NOMO-1 treated with dmso at 0.1 percent for 144 hours (cell line): Measurements from ENCODE around the gene RAB1B.

Experiments used
- DNase-seq: peaks from one replicate; lab custom pipeline; 2025; ENCODE audit not compliant: unreplicated experiment; lab: John Stamatoyannopoulos, UW

RAB1B gene

DNA sequence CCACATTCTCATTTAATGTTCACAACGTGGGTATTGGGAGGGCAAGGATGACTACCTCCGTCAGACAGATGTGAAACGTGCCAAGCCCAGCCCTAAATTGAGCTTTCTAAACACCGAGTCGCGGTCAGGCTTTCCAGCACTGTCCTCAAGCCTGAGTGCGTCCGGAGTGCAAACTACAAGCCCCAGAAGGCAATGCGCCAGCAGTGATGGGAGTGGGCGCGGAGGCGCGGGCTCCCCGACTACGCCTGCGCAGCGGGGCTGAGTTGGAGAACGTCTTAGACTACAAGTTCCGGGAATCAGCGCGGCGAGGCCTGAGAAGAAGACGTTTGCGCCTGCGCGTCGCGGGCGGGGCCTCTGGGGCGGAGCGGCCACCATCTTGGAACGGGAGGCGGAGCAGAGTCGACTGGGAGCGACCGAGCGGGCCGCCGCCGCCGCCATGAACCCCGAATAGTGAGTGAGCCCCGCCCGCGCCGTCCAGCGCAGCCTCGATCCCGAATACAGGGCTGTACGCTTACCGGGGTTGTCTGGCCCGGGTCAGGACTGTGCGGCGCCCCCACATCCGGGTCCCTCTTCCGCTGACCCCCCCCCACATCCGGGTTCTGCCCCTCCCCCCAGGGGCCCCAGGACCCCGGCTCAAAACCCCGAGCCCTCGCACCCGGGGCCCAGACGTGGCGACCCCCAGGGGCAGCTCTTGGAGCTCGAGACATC is at the start of gene RAB1B:
TSS of gene RAB1B (plus strand) at position 396 of the 708 bp plus-strand sequence. CDS start at position 437, 41 bp downstream.
- peak; percentile 98 for DNase-seq

DNA sequence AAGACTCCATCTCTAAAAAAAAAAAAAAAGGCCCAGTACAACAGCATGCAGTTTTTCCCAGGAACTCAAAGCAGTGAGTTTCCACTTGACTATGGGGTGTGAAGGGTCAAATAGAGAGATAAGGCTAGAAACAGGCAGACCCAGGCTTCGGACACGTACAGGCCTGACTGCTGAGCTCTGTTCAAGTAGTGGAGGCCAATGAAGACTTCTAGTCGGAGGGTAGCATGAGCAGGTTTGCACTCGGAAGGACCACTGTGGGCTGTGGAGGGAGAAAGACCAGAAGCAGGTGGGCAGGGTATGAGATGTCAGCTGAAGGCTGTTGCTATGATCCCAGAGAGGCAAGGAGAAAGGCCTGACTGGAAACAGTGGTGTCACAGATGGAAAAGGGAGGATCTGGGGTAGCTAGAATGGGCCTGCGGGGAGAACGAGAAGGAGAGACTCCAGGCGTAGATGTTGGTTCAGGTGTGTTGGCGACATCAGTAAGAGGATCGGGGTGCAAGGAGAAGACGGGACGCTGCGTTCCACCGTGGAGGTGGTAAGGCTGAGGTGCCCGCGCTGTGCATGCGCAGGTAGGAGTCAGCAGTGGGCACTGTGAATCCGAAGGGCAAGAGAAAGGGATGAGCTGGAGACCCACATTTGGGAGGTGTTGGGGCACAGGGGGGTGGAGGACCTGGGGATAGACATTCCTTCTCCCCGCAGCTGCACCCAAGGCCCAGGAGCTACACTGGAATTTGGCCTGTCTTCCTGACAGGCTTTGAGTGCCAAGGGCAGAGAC is 49.4 kb upstream of the RAB1B start:
- no peak for DNase-seq

- no peak for DNase-seq
Measured at GRCh38 chr11:66219846-66220565, 48.4 kb upstream of the RAB1B start.

GRCh38 chr11:66220566-66220935 is 47.9 kb upstream of the RAB1B start:
- DNase-seq = no peak

DNA sequence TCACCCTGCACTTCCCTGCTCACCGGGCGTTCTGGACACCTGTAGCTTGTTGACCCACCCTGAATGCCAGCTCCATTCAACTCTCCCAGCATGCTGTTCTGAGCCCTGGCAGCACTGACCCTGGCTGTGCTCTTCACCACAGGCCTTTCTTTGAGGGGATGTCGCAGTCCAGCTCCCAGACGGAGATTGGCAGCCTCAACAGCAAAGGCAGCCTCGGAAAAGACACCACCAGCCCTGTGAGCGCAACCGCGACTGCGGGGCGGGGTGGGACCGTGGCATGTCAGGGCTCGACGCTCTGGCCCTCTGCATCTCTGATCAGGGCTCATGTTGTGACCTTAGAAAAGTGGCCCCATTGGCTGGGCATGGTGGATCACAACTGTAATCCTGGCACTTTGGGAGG is 47.4 kb upstream of the RAB1B start:
- no peak for DNase-seq

GRCh38 chr11:66221726-66222236 is 46.7 kb upstream of the RAB1B start:
- no peak for DNase-seq

DNA sequence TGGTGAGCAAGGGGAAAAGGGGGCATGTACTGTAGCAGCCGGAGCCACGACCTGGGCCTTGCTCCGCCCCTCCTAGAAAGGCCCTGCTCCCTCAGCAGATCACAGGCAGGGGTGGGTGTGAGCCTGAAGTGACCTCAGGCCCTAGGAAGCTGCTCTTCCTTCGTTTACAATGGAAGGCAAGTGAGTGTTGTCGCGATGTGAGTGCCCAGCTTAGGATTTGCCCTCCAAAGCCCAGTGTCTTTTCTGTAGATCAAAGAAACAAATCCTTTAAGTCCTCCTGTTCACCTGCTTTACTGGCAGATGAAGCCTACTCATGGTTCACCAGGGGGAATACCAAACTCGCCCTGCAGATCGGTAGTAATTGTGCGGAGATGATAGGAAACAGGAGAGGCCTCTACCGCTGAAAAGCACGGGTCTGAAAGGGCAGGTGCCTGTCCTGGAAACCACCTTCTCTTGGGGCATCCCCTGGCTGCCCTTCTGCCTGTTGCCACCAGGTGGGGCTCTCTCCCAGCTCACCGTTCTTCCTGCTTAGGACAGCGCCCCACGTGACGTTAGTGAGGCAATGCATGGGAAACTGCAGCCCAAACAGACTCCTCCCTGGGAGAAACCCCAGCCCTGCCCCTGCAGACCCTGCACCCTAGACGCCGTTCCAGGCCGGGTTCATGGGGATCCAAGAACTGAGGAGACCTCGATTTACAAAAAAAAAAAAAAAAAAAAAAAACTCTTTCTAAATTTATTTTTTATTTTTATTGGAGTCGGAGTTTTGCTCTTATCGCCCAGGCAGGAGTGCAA is 45.9 kb upstream of the RAB1B start:
- peak; percentile 73 for DNase-seq

DNA sequence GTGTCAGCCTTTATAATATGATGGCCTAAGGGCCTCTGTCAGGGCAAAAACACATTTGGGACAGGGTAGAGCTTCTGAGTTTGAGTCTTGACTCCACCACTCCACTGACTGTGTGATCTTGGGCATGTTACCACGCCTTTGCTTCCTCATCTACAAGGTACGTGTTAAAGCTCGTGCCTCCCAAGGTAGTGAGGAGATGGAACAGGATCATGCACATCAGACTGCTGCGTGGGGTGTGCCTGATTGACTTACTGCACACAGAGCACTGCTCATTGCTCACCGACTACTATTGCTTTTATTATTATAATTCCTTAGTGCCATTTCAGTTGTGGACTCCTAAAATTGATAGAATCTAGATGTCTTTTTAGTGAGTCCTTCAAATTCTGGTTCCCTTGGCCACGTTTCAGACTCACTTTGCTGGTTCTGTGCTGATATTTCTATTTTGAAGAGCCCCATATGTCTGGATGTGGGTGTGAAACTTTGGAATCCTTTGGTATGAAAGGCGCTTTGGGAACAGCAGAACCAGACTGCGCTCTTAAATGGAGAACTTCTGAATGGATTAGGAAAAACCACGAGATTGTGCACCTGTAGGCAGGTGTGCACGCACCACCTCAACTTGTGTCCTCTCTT is 44.1 kb upstream of the RAB1B start:
- DNase-seq = no peak

DNA sequence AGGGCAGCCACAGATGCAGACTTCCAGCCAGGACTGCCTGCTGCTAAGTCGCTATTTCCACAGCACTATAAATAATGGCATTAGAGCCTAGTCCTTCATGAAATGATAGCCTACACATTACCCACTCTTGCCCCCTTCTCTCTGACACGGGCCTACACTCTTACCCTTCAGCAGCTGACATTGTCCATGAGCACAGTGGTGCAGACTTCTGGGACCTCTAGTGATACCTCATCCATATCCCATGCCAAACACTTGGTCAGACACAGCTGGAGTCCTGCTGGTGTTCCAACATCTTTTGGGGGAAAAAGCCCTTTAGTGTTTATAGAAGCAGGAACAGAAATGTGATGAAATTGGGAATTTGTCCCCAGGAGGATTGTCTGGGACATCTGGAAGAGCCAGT is 43.4 kb upstream of the RAB1B start:
- DNase-seq = no peak

- no peak for DNase-seq
Measured at GRCh38 chr11:66226101-66226500, 42.3 kb upstream of the RAB1B start.

DNA sequence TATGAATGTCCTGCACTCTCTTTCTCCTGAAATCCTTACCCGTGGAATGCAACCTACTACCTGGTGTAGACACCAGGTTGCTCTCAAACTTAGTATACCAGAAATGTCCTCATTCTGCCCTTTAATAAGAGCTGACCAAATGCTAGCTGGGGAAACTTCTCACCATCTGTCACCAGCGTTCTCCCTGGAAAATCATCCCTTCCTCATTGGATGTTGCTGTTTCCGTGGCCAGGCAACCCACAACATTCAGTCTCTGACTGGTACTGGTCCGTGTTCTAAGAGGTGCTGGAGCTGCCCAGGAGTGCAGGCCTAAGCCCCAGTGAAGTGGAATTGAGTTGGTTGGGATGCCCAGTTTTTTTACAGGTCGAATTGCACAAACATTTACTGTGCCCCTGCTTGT is 40.7 kb upstream of the RAB1B start:
- no peak for DNase-seq

- DNase-seq = no peak
Measured at GRCh38 chr11:66228521-66228920, 39.9 kb upstream of the RAB1B start.

DNA sequence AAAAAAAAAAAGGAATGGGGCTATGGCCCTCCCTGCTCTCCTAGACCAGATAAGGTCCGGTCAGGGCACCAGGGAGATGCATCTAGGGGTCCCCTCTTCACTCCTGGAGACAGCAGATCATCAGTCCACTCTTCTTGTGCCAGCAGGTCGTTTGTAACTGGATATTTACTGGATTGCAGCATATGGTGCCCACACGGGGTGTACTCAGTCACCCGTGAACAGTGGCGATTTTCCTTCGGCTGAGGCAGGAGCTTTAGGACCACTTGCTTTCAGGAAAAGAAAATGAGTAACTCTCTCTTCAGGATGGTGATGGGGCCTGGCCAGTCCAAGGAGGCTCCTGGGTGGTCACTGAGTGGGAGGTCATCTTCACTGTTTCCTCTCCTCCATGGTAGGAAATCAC is 38.3 kb upstream of the RAB1B start:
- DNase-seq = no peak

- DNase-seq = no peak
Measured at GRCh38 chr11:66230978-66231377, 37.5 kb upstream of the RAB1B start.

DNA sequence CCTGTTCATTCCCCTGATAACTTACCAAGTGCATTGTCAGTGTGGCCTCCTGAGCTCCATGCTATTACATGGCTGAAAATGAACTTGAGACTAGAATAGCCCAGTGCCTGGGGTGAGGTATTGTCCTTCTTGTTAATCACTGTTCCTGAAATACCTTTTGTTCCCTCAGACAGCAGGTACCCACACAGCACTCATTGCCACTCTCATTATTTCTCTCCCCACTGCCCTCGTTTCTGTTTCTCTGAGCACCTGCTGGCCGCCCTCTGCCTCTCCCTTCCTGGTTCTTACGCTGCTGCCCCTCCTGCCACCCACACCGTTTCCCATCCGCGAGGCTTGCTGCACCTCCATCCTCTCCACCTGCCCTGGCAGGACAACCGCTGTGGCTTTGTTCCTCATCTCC is 36.9 kb upstream of the RAB1B start:
- no peak for DNase-seq

- no peak for DNase-seq
Measured at GRCh38 chr11:66232769-66233168, 35.7 kb upstream of the RAB1B start.

DNA sequence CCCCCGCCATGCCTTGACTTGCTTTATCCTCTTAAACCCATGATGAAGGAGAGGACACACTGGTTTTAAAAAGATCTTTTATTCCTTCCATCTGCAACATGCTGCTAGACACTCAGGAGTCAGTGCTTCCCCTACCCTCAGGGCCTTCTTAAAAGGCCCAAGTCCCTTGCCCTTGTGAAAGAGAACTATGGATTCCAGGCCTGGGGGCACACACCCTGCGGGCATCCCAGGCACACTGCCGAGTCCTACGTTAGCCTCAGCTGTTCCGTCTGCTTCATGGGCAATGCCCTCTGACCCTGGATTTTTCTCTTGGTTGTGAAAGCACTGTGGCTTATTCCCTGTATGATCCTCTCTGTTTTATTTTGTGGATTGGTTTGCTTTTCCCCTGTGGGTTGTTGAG is 35.1 kb upstream of the RAB1B start:
- DNase-seq = no peak

DNA sequence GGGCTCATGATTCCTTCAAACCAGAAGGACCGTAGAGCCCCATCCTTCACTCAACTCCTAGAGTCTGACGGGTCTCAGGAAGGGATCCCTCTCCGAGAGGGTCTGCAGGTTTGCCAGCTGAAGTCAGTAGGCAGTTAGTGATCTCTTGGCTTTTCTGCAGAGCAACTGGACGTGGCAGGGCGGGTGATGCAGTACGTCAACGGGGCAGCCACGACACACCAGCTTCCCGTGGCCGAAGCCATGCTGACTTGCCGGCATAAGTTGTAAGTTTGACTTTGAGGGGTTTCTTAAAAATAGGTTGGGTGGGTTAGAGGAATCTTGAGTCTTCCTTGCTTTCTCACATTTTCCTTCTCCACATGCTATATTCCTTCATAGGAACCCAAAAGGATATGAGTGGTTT is 33.3 kb upstream of the RAB1B start:
- DNase-seq = no peak

DNA sequence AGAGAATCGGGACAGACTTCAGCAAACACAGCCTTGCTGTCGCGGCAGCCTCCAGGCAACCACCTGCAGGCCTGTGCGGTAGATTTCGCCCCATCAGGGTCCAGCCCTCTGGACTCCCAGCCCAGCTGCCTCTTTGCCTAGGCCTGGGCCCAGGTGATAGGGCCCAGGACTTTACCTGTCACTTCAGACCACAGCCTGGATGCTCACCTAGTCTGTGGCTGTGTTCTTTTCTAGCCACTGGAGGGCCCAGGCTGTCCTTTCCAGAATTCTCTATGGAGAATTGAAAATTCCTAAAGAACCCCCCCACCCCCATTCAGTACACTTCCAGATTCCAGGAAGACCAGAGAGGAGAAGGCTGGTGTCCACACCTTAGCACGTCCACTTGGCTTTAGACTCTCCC is 30.6 kb upstream of the RAB1B start:
- no peak for DNase-seq

GRCh38 chr11:66238786-66239413 is 29.5 kb upstream of the RAB1B start:
- DNase-seq = no peak
